TTC549 (cell line): ENCODE data around the gene SHBG.

Experiments
- FAIRE-seq: peaks from 2 replicates; lab custom pipeline; 2012; peaks lifted over from hg19 to GRCh38; lab: Jason Lieb, UNC

Gene SHBG

DNA sequence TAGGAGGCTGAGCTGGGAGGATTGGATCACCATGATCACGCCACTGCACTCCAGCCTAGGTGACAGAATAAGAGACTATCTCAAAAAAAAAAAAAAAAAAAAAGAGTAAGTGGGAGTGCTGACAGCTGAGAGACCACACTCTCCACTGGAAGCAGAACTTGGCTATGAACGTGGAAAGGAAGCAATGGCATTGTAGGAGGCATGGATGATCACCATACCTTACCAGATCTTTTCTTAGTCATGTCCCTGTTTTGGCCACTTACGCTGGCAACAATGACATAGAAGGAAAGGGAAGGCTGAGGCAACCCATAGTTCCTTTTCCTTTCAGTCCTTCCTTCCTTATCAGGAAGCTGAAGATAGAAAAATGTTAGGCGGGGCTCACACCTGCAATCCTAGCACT lies 17.1 kb downstream of the SHBG start:
- no peak for FAIRE-seq

DNA sequence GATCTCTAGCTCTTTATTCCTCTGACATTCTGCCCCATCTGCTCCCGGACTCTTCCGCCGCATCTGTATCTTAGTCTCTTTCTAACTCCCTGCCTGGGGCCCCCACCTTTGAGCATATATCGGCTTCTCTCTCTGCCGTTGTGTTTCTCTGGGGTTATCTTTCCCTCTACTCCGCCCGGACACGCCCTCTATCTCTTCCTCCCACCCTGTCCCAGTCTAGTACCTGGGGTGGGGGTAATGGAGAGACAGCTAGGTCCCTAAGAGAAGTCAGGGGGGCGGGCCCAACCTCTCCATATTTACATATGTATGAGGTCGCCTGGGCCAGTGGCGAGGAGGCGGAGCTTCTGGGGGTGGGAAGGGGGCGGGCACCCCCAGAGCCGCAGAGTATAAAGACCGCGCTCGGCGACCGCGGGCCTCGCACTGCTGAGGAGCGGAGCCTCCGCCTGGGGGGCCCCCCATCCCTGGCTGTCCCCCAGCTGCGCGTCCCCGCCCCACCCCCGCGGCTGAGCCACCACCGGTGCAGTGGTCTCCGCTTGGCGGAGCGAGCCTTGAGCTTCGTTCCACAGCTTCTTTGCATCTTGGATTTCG lies 20.7 kb downstream of the SHBG start, which contains the start of gene ATP1B2:
TSS of gene ATP1B2 (plus strand) at position 418 of the 588 bp plus-strand sequence. CDS start 593 bp downstream, outside the sequence.
- no peak for FAIRE-seq

DNA sequence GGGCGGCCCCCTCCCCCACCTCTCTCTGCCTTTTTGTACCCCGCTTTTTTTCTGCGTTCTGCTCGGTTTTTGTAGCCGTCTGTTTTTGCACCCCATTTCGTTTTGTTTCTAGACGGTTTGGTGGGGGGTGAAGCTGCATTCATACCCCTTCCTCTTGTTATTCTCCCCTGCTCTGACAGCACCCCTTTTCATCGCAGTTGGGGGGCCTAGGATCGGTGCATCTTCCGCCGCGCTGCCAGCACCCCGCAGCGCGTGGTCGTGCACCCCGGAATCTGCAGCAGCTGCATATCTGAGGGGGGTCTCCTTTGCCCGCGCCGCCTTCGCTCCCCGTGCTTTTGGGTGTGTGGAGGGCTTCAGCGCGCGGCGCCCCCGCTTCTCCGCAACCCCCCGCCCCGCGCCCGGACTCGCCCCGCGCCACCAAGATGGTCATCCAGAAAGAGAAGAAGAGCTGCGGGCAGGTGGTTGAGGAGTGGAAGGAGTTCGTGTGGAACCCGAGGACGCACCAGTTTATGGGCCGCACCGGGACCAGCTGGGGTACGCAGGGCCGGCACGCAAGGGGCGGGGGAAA lies 21.2 kb downstream of the SHBG start:
- no peak for FAIRE-seq

DNA sequence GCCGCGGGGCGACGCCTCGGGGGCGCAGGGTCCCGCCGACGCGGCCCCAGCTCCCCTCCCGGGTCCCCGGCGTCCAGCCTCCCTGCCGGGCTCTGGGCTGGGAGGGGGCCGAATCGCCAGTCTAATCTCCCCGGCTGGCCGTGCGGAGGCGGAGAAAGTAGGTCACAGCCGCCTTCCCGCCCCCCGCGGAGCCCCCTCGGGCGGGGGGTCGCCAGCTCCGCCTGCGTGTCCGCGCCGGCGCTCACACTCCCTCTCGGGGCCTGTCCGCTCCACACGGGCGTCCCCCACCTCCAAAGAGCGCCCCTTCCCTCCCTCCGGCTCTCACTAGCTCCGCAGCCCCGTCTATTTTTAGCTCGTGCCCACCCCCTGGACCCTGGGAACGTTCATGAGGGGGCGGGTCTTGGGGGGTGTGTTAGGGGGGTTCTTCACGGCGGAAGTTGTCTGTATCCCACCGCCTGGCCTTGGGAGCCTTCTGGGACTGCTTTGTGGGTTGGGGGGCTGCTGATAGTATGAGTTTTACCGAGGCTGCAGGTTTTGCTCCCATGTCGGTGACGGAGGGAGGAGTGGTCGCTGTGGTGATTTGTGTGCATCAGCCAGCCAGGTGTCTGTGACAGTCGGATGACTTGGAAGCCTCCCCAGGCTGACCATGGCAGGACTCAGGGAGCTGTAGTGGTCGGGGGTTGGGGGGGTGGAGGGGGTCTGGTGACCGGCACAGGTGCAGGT lies 21.9 kb downstream of the SHBG start:
- no peak for FAIRE-seq

DNA sequence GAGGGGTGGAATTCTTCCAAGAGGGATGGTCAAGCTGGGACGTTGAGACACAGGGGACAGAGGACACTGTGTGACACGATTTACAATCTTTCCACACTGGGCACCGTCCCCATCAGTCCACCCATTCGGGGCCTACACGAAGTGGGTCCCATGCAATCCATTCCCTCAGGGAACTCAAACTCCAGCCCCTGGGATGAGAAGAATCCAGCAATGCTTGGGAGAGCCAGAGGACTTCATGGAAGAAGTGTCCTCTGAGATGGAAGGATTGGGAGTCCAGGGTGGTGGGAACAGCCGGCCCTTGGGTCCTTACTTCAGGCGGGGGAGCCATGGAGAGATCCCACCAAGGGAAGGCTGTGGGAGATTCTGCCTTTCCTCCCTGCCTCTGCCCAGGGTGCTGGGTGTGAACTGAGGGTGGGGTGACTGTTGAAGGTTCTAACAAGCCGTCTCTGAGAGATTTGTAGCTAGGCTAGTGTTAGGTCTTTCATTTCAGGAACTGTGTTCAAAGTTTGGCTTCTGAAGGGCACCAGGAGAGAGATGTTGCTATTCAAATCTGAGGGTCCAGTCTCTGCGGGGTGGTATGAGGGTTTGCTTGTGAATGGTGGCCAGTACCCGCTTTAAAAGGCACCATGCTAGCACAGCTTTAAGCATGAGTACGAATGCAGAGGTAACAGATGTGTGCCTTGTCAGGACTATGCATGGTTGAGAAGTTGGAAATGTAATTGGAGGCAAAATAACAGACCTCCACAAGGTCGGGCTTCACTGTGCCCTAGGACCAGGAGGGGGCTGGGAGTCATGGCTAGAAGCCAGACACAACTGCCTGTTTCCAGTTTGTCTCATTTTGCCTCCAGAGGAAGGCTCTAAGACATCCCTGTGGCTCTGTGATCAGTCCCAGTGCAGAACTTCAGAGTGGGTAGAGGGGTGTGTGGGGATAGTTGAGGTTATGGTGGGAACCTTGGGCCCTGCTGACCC lies 22.7 kb downstream of the SHBG start:
- FAIRE-seq = no peak

DNA sequence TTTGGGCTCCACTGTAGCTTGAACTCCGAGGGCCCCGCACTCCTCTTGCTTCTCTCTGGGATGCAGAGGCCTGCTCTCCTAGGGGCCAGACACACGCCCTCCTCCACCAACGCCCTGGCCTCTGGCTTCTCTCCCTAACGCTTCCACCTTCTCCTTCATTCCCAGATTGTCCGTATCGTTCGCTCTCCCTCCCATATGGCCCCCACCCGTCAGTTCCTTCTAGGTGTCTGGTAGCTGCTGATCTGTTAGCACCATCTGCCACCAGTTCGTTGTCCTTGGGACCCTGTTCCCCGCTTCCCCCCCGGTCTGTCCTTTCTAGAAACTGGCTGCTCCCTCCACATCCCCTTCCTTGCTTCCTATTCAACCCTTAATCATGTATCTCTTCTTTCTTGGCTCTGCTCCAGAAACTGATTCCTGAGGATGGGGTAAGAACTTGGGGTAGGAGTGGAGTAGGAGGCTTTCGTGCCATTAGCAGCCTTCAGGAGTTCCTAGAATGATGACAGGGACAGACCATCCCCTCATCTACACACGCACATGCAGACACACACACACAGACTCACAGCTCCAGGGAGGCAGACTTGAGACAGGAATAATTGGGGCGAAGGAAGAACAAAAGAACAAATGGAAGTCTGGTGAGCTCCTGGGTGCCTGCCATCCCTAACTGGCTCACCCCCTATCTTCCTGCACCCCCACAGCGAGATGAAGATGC lies 25.1 kb downstream of the SHBG start:
- no peak for FAIRE-seq

DNA sequence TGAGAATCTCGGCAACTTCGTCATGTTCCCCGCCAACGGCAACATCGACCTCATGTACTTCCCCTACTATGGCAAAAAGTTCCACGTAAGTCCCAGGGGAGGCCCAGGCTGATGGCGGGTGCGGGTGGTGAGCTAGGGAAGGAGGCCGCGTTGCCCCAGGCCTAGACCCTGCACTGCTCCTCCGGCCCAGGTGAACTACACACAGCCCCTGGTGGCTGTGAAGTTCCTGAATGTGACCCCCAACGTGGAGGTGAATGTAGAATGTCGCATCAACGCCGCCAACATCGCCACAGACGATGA lies 25.6 kb downstream of the SHBG start:
- FAIRE-seq = no peak

DNA sequence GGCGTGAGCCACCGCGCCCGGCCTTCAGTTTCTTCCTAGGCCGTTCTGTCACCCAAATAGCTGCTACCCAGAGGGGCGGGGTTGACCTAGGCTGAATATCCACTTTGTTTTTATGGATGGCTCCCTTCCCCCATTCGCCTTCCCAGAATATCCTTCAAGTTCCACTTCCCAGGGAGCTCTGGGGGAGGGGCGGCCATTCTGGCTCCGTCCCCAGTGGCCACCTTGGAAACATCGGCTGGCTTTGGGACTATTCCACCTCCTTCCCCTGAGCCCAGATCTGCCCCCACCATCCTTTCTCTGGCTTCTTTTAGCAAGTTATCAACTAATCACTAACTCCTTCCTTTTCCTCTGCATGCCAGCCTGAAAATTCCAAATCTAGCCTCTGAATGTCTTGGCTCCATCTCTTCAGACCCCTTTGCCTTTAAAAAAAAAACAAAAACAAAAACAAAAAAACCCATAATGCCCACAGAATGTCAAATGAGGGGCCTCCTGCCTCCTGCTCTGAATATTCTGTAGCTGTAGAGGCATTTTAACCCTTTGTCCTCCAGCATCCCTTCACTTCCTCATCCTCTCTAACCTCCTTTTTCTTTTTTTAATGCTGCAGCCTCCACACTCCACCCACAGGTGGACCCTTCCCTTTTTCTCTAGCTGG lies 27.1 kb downstream of the SHBG start:
- FAIRE-seq = no peak

DNA sequence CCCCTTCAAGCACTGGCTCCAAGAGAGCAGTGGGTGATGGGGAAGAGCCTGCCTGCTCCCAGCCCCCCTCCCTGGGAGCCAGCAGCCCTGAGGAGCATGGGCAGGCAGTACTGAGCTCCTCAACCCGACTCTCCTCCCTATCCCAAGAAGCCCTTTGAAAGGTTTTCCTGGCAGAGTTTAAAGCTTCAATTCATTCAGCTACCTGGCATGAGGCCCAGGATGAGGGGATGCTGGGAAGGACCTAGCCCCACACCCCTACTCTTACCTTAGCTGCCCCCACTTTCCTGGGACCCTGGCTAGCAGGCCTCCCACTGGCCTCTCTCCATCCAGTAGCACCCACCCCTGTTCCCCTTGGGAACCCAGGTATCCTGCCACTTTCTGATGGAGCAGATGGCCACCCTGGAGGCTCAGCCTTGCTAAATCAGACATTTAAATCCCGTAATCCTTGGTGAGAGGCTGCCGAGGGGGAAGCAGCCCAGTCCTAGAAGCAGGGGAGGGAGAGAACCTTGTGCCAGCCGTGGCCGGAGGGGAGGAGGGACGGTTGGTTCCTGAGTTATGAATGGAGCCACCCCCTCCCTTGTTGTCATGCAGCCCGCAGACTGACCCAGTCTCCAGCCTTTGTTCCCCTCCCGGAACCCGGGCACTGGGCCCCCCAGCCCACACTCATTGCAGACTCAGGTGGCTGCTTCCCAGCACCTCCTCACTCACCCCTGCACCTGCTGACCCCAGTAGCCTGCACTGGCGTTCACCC lies 37.9 kb downstream of the SHBG start:
- FAIRE-seq = no peak

DNA sequence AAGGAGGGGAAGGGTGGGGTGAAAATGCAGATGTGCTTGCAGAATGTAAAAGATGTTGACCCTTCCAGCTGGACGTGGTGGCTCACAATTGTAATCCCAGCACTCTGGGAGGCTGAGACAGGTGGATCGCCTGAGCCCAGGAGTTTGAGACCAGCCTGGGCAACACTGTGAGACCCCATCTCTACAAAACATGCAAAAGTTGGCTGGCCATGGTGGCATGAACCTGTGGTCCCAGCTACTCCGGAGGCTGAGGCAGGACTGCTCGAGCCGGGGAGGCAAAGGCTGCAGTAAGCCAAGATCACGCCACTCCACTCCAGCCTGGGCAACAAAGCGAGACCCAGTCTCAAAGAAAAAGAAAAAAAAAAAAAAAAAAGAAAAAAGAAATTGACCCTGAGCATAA lies 38.5 kb downstream of the SHBG start:
- FAIRE-seq = no peak

DNA sequence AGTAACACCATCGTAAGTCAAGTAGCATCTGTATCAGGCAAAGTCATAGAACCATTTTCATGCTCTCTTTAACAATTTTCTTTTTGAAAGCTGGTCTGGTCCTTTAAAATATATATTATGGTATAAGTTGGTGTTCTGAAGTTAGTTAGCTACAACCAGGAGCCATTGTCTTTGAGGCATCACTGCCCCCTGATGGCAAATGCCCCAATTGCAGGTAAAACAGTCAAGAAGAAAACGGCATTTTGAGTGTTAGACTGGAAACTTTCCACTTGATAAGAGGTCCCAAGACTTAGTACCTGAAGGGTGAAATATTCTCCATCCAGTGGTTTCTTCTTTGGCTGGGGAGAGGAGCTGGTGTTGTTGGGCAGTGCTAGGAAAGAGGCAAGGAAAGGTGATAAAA lies 43.3 kb downstream of the SHBG start:
- FAIRE-seq = peak; percentile 37

DNA sequence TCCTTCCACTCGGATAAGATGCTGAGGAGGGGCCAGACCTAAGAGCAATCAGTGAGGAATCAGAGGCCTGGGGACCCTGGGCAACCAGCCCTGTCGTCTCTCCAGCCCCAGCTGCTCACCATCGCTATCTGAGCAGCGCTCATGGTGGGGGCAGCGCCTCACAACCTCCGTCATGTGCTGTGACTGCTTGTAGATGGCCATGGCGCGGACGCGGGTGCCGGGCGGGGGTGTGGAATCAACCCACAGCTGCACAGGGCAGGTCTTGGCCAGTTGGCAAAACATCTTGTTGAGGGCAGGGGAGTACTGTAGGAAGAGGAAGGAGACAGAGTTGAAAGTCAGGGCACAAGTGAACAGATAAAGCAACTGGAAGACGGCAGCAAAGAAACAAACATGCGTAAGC lies 45.0 kb downstream of the SHBG start:
- no peak for FAIRE-seq

DNA sequence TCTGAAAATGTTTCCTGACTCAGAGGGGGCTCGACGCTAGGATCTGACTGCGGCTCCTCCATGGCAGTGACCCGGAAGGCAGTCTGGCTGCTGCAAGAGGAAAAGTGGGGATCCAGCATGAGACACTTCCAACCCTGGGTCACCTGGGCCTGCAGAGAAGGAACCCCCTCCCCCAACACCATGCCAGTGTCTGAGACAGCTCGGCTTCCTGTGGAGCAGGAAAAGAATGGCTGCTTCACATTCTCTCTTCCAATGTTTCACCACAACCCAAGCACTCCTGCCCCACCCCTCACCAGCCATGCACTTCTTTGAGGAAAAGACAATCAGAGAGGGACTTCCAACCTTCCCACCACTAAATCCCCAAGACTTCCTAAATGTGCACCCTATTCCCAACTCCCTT lies 46.6 kb downstream of the SHBG start:
- no peak for FAIRE-seq

DNA sequence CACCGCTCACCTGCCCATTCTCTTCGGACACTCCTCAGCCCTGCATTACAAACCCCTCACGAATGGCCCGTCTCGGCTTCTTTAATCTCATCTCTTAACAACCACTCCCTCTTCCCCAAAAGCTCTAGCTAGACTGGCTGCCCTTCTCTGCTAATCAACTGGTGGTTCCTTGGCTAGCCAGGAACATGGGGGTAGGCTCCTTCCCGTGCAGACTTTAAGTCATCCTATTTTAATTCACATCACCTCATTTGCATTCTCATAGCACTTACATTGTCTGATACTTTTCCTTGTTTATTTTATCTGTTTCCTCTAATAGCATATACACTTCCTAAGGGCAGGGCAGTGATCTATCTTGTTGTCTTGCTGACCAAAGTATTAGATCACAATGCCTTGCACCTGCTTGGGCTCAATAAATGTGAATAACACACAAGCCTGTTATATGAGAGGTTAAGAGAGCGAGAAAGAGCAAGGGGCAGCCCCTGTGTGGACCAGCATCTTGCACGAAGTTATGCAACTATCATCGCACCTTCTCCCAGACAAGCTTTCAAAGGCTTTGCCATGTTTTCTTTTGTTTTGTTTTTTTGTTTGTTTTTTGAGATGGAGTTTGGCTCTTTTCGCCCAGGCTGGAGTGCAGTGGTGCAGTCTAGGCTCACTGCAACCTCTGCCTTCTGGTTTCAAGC lies 47.6 kb downstream of the SHBG start:
- FAIRE-seq = no peak
